ENCODE measurements around the gene CCDC24. TPM values are rescaled to one million over a fixed set of nuclear protein-coding genes. Genes with fewer than 3 reads are reported as not detected.

Gene CCDC24
- total RNA-seq, 1 donor from 2014 or later, result 3.3 TPM

GRCh38 chr1:43970502-43970901 lies 20.9 kb upstream of the CCDC24 start:
- H3K36me3 ChIP-seq, result no peaks in the 10 kb centered on the region
- H3F3A ChIP-seq (ENCODE audit: low read depth), result peaks cover 25% of the 10 kb centered on the region
- no peaks in the 10 kb centered on the region for H3K27me3 Mint-ChIP-seq (ENCODE audit: insufficient read depth, low read depth)
- H3K27ac Mint-ChIP-seq, result no peak overlapping the region
- peak overlapping the region; percentile 61 for H3K9ac ChIP-seq
- peaks cover 8% of the 10 kb centered on the region for H4K20me1 ChIP-seq (ENCODE audit: low read depth)
- TF ChIP-seq EZH2 (IDR thresholded peaks at IDR 0.05), result no peak
- no peak for TF ChIP-seq CTCF (IDR thresholded peaks at IDR 0.05)
- TF ChIP-seq EZH2phosphoT487 (IDR thresholded peaks at IDR 0.05), result no peak
- H3K27me3 ChIP-seq, result no peaks in the 10 kb centered on the region
- peaks cover 3% of the 10 kb centered on the region for H3K4me1 ChIP-seq
- peaks cover 7% of the 10 kb centered on the region for H3K36me3 Mint-ChIP-seq
- H3K79me2 ChIP-seq (ENCODE audit: low read depth), result peaks cover 17% of the 10 kb centered on the region
- no peaks in the 10 kb centered on the region for H3K9me3 ChIP-seq (ENCODE audit: low read depth)
- peak overlapping the region; percentile 94 for H3K4me3 ChIP-seq
- H3K4me2 ChIP-seq, result peak overlapping the region; percentile 86
- DNase-seq (ENCODE audit: low spot score), result no peak
- peaks cover 24% of the 10 kb centered on the region for H3K4me1 Mint-ChIP-seq
- no peak overlapping the region for H2AFZ ChIP-seq (replicated peaks)
- peak overlapping the region; percentile 96 for H3K4me3 Mint-ChIP-seq
- H3K27ac ChIP-seq, result no peak overlapping the region
- H3K9me3 Mint-ChIP-seq, result no peaks in the 10 kb centered on the region

GRCh38 chr1:43970911-43971310 lies 20.5 kb upstream of the CCDC24 start:
- no peak for DNase-seq (ENCODE audit: low spot score)
- Histone ChIP-seq H4K20me1 (ENCODE audit: low read depth) (peaks cover 12% of the 10 kb centered on the region), H3K9me3 (ENCODE audit: low read depth) (no peaks in the 10 kb centered on the region), H3K4me3 (no peak overlapping the region), H3K9ac (no peak overlapping the region), H3K4me2 (peak overlapping the region; percentile 86), H3K79me2 (ENCODE audit: low read depth) (peaks cover 21% of the 10 kb centered on the region), H3F3A (ENCODE audit: low read depth) (peaks cover 29% of the 10 kb centered on the region), H3K36me3 (no peaks in the 10 kb centered on the region), H2AFZ (replicated peaks) (no peak overlapping the region), H3K4me1 (peaks cover 6% of the 10 kb centered on the region), H3K27me3 (no peaks in the 10 kb centered on the region), H3K27ac (no peak overlapping the region)
- Mint-ChIP-seq H3K4me1 (peaks cover 28% of the 10 kb centered on the region), H3K27me3 (ENCODE audit: insufficient read depth, low read depth) (no peaks in the 10 kb centered on the region), H3K4me3 (peak overlapping the region; percentile 96), H3K36me3 (peaks cover 7% of the 10 kb centered on the region), H3K27ac (no peak overlapping the region), H3K9me3 (no peaks in the 10 kb centered on the region)
- TF ChIP-seq EZH2phosphoT487 (IDR thresholded peaks at IDR 0.05) (no peak), EZH2 (IDR thresholded peaks at IDR 0.05) (no peak), CTCF (IDR thresholded peaks at IDR 0.05) (no peak)

GRCh38 chr1:43971336-43971980 lies 19.9 kb upstream of the CCDC24 start:
- peaks cover 7% of the 10 kb centered on the region for H3K36me3 Mint-ChIP-seq
- Histone ChIP-seq H3K27me3 (no peaks in the 10 kb centered on the region), H3K36me3 (no peaks in the 10 kb centered on the region), H3K27ac (no peak overlapping the region), H4K20me1 (ENCODE audit: low read depth) (peaks cover 18% of the 10 kb centered on the region), H3K79me2 (ENCODE audit: low read depth) (peaks cover 27% of the 10 kb centered on the region), H3K4me1 (peaks cover 7% of the 10 kb centered on the region), H3K9me3 (ENCODE audit: low read depth) (no peaks in the 10 kb centered on the region), H3F3A (ENCODE audit: low read depth) (peaks cover 30% of the 10 kb centered on the region), H3K4me3 (no peak overlapping the region), H2AFZ (replicated peaks) (no peak overlapping the region), H3K9ac (no peak overlapping the region), H3K4me2 (no peak overlapping the region)
- H3K4me1 Mint-ChIP-seq, result peaks cover 34% of the 10 kb centered on the region
- DNase-seq (ENCODE audit: low spot score), result no peak
- peak overlapping the region; percentile 96 for H3K4me3 Mint-ChIP-seq
- TF ChIP-seq EZH2 (IDR thresholded peaks at IDR 0.05) (no peak), CTCF (IDR thresholded peaks at IDR 0.05) (no peak), EZH2phosphoT487 (IDR thresholded peaks at IDR 0.05) (no peak)
- H3K27me3 Mint-ChIP-seq (ENCODE audit: insufficient read depth, low read depth), result no peaks in the 10 kb centered on the region
- no peak overlapping the region for H3K27ac Mint-ChIP-seq
- H3K9me3 Mint-ChIP-seq, result no peaks in the 10 kb centered on the region
